NCI-H1048 (cell line): Measurements from ENCODE around the gene EPC1.
"Not testable (repeated sequence)": the region's sequence is repeated elsewhere in the genome, so short reads cannot be mapped to it uniquely, and the experiment has no call there.

Experiments
- DNase-seq: peaks from one replicate; lab custom pipeline; 2025; lab: John Stamatoyannopoulos, UW

Gene EPC1

DNA sequence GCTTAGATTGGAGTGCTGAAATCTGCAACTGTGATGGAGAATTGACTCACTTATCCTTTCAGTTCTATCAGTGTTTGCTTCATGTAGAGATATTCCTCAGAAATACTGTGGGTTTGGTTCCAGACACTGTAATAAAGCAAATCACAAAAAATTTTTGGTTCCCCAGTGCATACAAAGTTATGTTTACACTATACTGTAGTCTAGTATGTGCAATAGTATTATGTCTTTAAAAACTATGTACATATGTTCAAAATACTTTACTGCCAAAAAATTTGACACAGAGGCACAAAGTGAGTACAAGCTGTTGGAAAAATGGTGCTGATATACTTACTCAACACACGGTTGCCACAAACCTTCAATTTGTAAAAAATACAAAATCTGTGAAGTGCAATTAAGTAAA, 112.5 kb downstream of the EPC1 start:
- DNase-seq: no peak

DNA sequence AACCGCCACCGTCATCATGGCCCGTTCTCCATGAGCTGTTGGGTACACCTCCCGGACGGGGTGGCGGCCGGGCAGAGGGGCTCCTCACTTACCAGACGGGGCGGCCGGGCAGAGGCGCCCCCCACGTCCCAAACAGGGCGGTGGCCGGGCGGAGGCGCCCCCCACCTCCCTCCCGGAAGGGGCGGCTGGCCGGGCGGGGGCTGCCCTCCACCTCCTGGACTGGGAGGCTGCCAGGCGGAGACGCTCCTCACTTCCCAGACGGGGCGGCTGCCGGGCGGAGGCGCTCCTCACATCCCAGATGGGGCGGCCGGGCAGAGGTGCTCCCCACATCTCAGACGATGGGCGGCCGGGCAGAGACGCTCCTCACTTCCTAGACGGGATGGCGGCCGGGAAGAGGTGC, 113.6 kb downstream of the EPC1 start:
- not testable (repeated sequence) for DNase-seq

DNA sequence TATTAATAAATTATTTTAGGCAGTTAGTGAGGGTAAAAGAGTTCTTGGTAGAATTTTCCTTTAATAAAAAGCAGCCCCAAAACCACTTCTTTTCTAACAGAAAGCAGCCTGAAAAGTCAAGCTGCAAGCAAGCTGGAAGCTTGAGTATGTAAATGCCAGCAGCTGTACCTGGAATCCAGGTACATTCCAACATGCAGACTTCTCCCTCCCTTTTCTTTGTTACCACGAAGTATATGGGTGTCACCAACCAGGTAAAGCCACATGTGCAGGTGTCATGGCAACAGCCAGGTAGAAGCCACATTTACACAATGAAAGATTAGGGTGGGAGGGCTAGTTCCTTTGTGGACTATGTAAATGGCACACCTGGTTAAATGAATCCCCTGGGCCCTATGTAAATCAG, 114.6 kb downstream of the EPC1 start:
- DNase-seq: no peak

DNA sequence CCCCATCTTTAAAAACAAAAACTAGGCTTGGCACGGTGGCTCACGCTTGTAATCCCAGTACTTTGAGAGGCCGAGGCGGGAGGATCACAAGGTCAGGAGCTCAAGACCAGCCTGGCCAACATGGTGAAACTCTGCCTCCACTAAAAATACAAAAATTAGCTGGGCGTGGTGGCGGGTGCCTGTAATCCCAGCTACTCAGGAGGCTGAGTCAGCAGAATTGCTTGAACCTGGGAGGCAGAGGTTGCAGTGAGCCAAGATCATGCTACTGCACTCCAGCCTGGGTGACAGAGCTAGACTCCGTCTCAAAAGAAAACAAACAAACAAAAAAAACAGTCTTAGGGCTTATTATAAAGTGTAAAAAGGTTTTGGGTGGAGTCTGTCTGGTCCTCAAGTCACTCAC, 117.2 kb downstream of the EPC1 start:
- DNase-seq: not testable (repeated sequence)

DNA sequence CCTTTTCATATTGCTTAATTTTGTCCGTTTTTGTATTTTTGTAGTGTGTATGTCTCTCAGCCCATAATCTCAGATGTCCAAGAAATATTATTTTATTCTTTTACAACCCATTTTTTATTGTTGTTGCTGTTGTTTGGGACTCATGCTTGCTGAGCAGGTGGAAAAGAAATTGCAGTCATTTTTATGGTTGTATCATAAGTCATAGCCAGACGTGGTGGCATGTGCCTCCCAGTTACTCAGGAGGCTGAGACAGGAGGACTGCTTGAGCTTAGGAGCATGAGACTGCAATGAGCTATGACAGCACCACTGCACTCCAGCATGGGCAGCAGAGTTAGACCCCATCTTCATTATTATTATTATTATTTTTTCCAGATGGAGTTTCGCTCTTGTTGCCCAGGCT, 117.8 kb downstream of the EPC1 start:
- no peak for DNase-seq

DNA sequence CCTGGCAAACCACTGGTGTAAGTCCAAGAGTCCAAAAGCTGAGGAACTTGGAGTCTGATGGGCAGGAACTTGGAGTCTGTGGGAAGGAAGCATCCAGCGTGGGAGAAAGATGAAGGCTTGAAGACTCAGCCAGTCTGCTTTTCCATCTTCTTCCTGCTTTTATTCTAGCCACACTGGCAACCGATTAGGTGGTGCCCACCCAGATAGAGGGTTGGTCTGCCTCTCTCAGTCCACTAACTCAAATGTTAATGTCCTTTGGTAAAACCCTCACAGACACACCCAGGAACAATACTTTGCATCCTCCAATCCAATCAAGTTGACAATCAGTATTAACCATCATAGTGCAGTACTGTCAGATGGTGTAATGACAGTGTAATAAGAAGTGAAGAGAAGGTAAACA, 119.2 kb downstream of the EPC1 start:
- no peak for DNase-seq

DNA sequence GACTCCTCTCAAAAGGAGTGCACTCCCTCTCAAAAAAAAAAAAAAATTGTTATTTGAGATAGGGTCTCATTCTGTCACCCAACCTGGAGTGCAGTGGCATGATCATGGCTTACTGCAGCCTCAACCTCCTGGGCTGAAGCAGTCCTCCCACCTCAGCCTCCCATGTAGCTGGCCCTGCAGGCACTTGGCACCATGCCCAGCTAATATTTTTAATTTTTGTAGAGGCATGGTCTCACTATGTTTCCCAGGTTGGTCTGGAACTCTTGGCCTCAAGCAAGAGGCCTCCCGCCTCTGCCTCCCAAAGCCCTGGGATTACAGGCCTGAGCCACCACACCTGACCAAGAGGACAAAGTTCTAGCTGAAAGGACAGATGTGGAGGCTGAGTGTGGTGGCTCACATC, 120.3 kb downstream of the EPC1 start:
- no peak for DNase-seq

DNA sequence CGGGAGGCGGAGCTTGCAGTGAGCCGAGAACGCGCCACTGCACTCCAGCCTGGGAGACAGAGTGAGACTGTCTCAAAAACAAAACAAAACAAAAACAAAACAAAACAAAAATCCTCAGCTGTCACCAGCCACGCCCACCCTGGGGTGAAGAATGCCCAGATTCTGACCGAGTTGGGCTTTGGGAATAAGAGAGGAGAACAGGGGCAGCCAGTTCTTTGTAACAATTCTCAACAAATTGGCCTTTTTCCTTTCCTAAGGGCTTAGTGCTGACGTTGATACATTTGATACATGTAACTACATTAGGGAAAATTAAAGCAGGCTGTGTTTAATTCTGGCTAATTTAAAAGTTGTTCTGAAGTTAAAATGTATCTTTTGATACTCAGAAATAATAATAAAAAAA, 121.0 kb downstream of the EPC1 start:
- DNase-seq: no peak

DNA sequence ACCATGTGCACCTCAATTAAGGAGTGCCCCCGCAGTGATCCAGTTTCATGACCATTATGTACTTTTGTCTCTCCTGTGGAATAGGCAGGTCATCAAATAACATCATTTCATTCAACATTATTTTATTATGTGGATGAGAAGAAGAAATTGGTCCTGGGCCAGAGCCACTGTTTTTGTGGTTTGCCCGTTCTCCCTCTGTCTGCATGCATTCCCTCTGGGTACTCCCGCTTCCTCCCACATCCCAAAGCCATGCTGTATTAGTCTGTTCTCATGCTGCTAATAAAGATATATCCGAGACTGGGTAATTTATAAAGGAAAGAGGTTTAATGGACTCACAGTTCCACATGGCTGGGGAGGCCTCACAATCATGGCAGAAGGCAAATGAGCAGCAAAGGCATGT, 124.6 kb downstream of the EPC1 start:
- not testable (repeated sequence) for DNase-seq

DNA sequence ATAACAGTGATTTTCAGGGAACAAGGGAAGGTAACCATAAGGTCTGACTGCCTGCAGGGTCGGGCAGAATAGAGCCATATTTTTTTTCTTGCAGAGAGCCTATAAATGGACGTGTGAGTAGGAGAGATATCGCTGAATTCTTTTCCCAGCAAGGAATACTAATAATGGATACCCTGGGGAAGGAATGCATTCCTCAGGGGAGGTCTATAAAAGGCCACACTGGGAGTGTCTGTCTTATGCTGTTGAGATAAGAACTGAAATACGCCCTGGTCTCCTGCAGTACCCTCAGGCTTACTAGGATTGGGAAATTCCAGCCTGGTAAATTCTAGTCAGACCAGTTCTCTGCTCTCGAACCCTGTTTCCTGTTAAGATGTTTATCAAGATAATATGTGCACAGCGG, 127.8 kb downstream of the EPC1 start:
- not testable (repeated sequence) for DNase-seq

DNA sequence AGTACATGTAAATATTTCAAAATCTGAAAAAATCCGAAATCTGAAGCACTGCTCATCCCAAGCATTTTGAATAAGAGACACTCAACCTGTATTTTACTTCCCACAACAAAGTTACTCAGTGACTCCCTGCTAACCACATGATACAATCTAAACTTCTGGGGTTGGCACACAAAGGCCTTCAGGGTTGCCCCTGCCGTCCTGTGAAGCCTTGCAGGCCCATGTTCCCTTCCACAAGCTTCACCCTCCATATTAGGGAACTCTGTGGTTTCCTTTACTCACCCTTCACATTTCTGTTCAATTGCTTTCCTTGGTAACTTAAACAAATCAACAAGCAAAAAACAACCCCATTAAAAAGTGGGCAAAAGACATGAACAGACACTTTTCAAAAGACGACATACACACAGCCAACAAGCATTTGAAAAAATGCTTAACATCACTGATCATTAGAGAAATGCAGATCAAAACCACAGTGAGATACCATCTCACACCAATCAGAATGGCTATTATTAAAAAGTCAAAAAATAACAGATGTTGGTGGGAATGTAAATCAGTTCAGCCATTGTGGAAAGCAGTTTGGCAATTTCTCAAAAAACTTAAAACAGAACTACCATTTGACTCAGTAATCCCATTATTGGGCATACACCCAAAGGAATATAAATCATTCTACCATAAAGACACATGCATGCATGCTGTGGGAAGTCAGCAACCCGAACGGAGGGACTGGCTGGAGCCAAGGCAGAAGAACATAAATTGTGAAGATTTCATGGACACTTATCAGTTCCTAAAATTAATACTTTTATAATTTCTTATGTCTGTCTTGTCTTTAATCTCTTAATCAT, 128.5 kb downstream of the EPC1 start:
- not testable (repeated sequence) for DNase-seq
